ENCODE results near the gene PAPSS1.
"Not testable (repeated sequence)": the region's sequence is repeated elsewhere in the genome, so short reads cannot be mapped to it uniquely, and the experiment has no call there.

DNA sequence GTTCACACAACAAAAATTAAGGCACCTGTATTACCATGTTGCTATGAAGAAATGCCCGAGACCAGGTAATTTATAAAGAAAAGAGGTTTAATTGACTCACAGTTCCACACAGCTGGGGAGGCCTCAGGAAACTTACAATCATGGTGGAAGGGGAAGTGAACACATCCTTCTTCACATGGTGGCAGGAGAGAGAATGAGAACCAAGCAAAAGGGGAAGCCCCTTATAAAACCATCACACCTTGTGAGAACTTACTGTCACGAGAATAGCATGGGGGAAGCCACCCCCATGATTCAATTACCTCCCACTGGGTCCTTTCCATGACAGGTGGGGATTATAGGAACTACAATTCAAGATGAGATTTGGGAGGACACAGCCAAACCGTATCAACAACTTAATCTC is 68.6 kb downstream of the PAPSS1 start:
- not testable (repeated sequence) for TF ChIP-seq POLR2A (IDR thresholded peaks at IDR 0.05); CTCF (IDR thresholded peaks at IDR 0.05 in 8 of 11, conservative IDR thresholded peaks at IDR 0.05 in 3 of 11); POLR2AphosphoS5 (IDR thresholded peaks at IDR 0.05)
